Astrocyte (in vitro differentiated cells and primary cell): ENCODE data around the gene ORAI2. TPM values are rescaled to one million over a fixed set of nuclear protein-coding genes. Genes with fewer than 3 reads are reported as not detected.

Experiments used
- DNase-seq: peaks from one replicate; pipeline ENCODE4 v3.0.0-alpha.2; 2010; ENCODE audit warnings: low read depth
- FAIRE-seq: peaks from 2 replicates; lab custom pipeline; 2011; peaks lifted over from hg19 to GRCh38; lab: Jason Lieb, UNC
- H2AFZ ChIP-seq: 2 replicates; pipeline ENCODE4 v1.6.0; 2012; ENCODE audit warnings: low read depth, low read length, inconsistent platforms
- H3K27ac ChIP-seq: 2 replicates; pipeline ENCODE4 v1.5.1; 2011; ENCODE audit warnings: low read depth, low read length, inconsistent platforms
- H3K27me3 ChIP-seq: 2 replicates; pipeline ENCODE4 v1.6.0; 2011; ENCODE audit warnings: low read length, inconsistent platforms; ENCODE audit not compliant: insufficient read depth
- H3K36me3 ChIP-seq: 2 replicates; pipeline ENCODE4 v1.5.1; 2011; ENCODE audit warnings: low read length, inconsistent platforms; ENCODE audit not compliant: insufficient read depth
- H3K4me1 ChIP-seq: 2 replicates; pipeline ENCODE4 v1.5.1; 2011; ENCODE audit warnings: low read length, inconsistent platforms; ENCODE audit not compliant: insufficient read depth
- H3K4me2 ChIP-seq: 2 replicates; pipeline ENCODE4 v1.6.0; 2012; ENCODE audit warnings: low read length, inconsistent platforms
- H3K4me3 ChIP-seq: 2 replicates; pipeline ENCODE4 v1.5.1; 2011; ENCODE audit warnings: low read depth, mild to moderate bottlenecking, low read length, inconsistent platforms; ENCODE audit not compliant: insufficient read depth
- H3K79me2 ChIP-seq: 2 replicates; pipeline ENCODE4 v1.6.0; 2012; ENCODE audit warnings: mild to moderate bottlenecking, low read length, inconsistent platforms; ENCODE audit not compliant: insufficient read depth
- H3K9ac ChIP-seq: 2 replicates; pipeline ENCODE4 v1.6.0; 2012; ENCODE audit warnings: mild to moderate bottlenecking, low read length, inconsistent platforms
- H3K9me3 ChIP-seq: 2 replicates; pipeline ENCODE4 v1.5.1; 2012; ENCODE audit warnings: low read depth, mild to moderate bottlenecking, low read length, inconsistent platforms; ENCODE audit not compliant: insufficient read depth
- H4K20me1 ChIP-seq: 2 replicates; pipeline ENCODE4 v1.6.0; 2012; ENCODE audit warnings: low read length, inconsistent platforms; ENCODE audit not compliant: insufficient read depth
- H3K27ac Mint-ChIP-seq: one replicate; pipeline ENCODE4 v1.8.0; 2021; ENCODE audit warnings: mild to moderate bottlenecking, mixed read lengths; ENCODE audit not compliant: unreplicated experiment
- H3K27me3 Mint-ChIP-seq: one replicate; pipeline ENCODE4 v1.8.0; 2021; ENCODE audit warnings: low read depth, mixed read lengths; ENCODE audit not compliant: unreplicated experiment
- H3K36me3 Mint-ChIP-seq: one replicate; pipeline ENCODE4 v1.8.0; 2021; ENCODE audit warnings: low read depth, mixed read lengths; ENCODE audit not compliant: unreplicated experiment
- H3K4me1 Mint-ChIP-seq: one replicate; pipeline ENCODE4 v1.8.0; 2021; ENCODE audit warnings: low read depth, mixed read lengths; ENCODE audit not compliant: unreplicated experiment
- H3K4me3 Mint-ChIP-seq: one replicate; pipeline ENCODE4 v1.8.0; 2021; ENCODE audit warnings: mild to moderate bottlenecking, moderate library complexity, mixed read lengths; ENCODE audit not compliant: unreplicated experiment
- H3K9me3 Mint-ChIP-seq: one replicate; pipeline ENCODE4 v1.8.0; 2021; ENCODE audit warnings: mild to moderate bottlenecking, mixed read lengths; ENCODE audit not compliant: unreplicated experiment
- CTCF ChIP-seq: IDR thresholded peaks from 2 replicates; pipeline ENCODE4 v1.5.1; 2011; ENCODE audit warnings: low read depth, mild to moderate bottlenecking, inconsistent platforms, low read length, moderate library complexity; ENCODE audit not compliant: insufficient read depth
- EZH2 ChIP-seq: IDR thresholded peaks from 2 replicates; pipeline ENCODE4 v1.6.1; 2012; ENCODE audit warnings: mild to moderate bottlenecking, low read length, inconsistent platforms; ENCODE audit not compliant: insufficient read depth
- total RNA-seq: library from RNA; stranded (reverse); gene quantifications from 2 replicates; pipeline ENCODE4 v1.2.1, GENCODE V29; 2021

Gene ORAI2
- total RNA-seq, 1 donor from 2014 or later: 64.4 TPM

- Mint-ChIP-seq H3K4me3 (no peak overlapping the region), H3K4me1 (peaks cover 7% of the 10 kb centered on the region), H3K9me3 (no peaks in the 10 kb centered on the region), H3K27me3 (no peaks in the 10 kb centered on the region), H3K36me3 (peaks cover 18% of the 10 kb centered on the region), H3K27ac (no peak overlapping the region)
- H3K9me3 ChIP-seq: no peaks in the 10 kb centered on the region
- H3K4me3 ChIP-seq: no peak overlapping the region
- TF ChIP-seq CTCF: no peak
- TF ChIP-seq EZH2: no peak
- peaks cover 9% of the 10 kb centered on the region for H3K36me3 ChIP-seq
- H4K20me1 ChIP-seq: peaks cover 31% of the 10 kb centered on the region
- H3K4me2 ChIP-seq: no peak overlapping the region
- H3K27me3 ChIP-seq: no peaks in the 10 kb centered on the region
- DNase-seq (no peak), FAIRE-seq (no peak)
- no peak overlapping the region for H3K9ac ChIP-seq
- no peak overlapping the region for H3K27ac ChIP-seq
- no peaks in the 10 kb centered on the region for H3K4me1 ChIP-seq
- H2AFZ ChIP-seq: no peak overlapping the region
- H3K79me2 ChIP-seq: peaks cover 11% of the 10 kb centered on the region
Observed at GRCh38 chr7:102421706-102422240, 11.6 kb upstream of the ORAI2 start.

- Histone ChIP-seq H2AFZ (no peak overlapping the region), H3K4me1 (no peaks in the 10 kb centered on the region), H3K36me3 (peaks cover 8% of the 10 kb centered on the region), H4K20me1 (peaks cover 24% of the 10 kb centered on the region), H3K9me3 (no peaks in the 10 kb centered on the region), H3K27ac (no peak overlapping the region), H3K4me2 (no peak overlapping the region), H3K9ac (no peak overlapping the region), H3K79me2 (peaks cover 4% of the 10 kb centered on the region), H3K27me3 (no peaks in the 10 kb centered on the region), H3K4me3 (no peak overlapping the region)
- Mint-ChIP-seq H3K9me3 (no peaks in the 10 kb centered on the region), H3K36me3 (peaks cover 16% of the 10 kb centered on the region), H3K4me1 (peaks cover 7% of the 10 kb centered on the region), H3K27me3 (no peaks in the 10 kb centered on the region), H3K4me3 (no peak overlapping the region), H3K27ac (no peak overlapping the region)
- DNase-seq (no peak), FAIRE-seq (no peak)
- no peak for TF ChIP-seq CTCF
- no peak for TF ChIP-seq EZH2
Observed at GRCh38 chr7:102424129-102424551, 9.2 kb upstream of the ORAI2 start.

- Histone ChIP-seq H3K27me3 (no peaks in the 10 kb centered on the region), H3K4me2 (no peak overlapping the region), H3K4me1 (no peaks in the 10 kb centered on the region), H3K9me3 (no peaks in the 10 kb centered on the region), H3K4me3 (no peak overlapping the region), H3K36me3 (peaks cover 4% of the 10 kb centered on the region), H2AFZ (no peak overlapping the region), H3K9ac (no peak overlapping the region), H3K27ac (no peak overlapping the region), H3K79me2 (no peaks in the 10 kb centered on the region), H4K20me1 (peaks cover 18% of the 10 kb centered on the region)
- Mint-ChIP-seq H3K9me3 (no peaks in the 10 kb centered on the region), H3K4me3 (no peak overlapping the region), H3K27ac (no peak overlapping the region), H3K4me1 (peaks cover 7% of the 10 kb centered on the region), H3K36me3 (peaks cover 13% of the 10 kb centered on the region), H3K27me3 (no peaks in the 10 kb centered on the region)
- no peak for TF ChIP-seq EZH2
- TF ChIP-seq CTCF: no peak
- DNase-seq (no peak), FAIRE-seq (no peak)
Observed at GRCh38 chr7:102424787-102425218, 8.6 kb upstream of the ORAI2 start.
